Measurements from ENCODE around the gene ADGRE1. TPM values are rescaled to one million over a fixed set of nuclear protein-coding genes. Genes with fewer than 3 reads are reported as not detected.

Gene ADGRE1
- total and polyA plus RNA-seq, 5 experiments from 2014 or later, result 0.35 to 2.8 (median 2.3) TPM

DNA sequence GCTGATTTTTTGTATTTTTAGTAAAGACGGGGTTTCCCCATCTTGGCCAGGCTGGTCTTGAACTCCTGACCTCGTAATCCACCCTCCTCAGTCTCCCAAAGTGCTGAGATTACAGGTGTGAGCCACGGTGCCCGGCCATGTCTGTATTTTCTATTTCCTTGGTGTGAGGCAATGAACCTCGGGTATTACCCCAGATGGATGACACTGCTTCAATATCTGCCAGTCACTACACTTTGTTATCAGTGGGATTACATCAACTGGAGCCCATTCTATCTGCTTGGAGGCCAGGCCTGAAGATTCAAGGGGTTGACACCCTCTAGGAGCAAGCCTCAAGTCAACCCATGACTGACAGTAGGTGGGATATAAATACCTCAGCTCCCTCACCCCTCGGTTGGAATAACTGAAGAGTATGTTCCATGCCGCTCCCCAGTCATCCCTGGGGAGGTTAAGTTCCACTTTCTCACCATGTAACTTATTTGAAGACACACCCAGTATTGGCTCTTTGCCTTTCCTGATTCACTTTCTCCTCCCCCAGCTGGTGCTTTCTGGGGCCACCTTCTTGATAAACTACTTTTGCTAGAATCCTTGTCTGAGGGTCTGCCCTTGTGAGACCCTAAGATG, 992 bp upstream of the ADGRE1 start:
- peaks cover 36 to 51% (median 47%) of the 10 kb centered on the region in 4 donors for H3K4me1 Mint-ChIP-seq
- ATAC-seq, result no peak
- peak overlapping the region in 1 of 10 donors; percentile 5 for H3K4me3 Mint-ChIP-seq
- DNase-seq, result no peak
- POLR2A ChIA-PET, result interaction anchor here (1.3 kb wide), 1 partner anchor 10 kb away, joined by 5 read pairs; no protein-coding TSS in a partner anchor
- H3K9me3 Mint-ChIP-seq, result peaks cover 0 to 18% (median 6%) of the 10 kb centered on the region in 9 donors
- peaks cover 0 to 4% (median 0%) of the 10 kb centered on the region in 5 donors for H3K27me3 Mint-ChIP-seq
- peaks cover 0 to 6% (median 0%) of the 10 kb centered on the region in 3 donors for H3K36me3 Mint-ChIP-seq
- peak overlapping the region in 3 of 10 donors; percentile 7 to 89 (median 13) for H3K27ac Mint-ChIP-seq

GRCh38 chr19:6888967-6889366, 1.6 kb downstream of the ADGRE1 start:
- H3K27ac Mint-ChIP-seq, result peak overlapping the region; percentile 22 to 89 (median 52)
- peaks cover 0 to 4% (median 0%) of the 10 kb centered on the region in 5 donors for H3K27me3 Mint-ChIP-seq
- POLR2A ChIA-PET, result interaction anchor here (0.7 to 3.3 kb wide), 4 partner anchors 8 to 112 kb away, joined by 5 to 40 read pairs (median 16); no protein-coding TSS in a partner anchor
- peaks cover 0 to 24% (median 6%) of the 10 kb centered on the region in 9 donors for H3K9me3 Mint-ChIP-seq
- DNase-seq (no peak), ATAC-seq (no peak)
- H3K36me3 Mint-ChIP-seq, result peaks cover 0 to 11% (median 0%) of the 10 kb centered on the region in 3 donors
- peak overlapping the region in 9 of 10 donors; percentile 15 to 72 (median 61) for H3K4me3 Mint-ChIP-seq
- peaks cover 54 to 73% (median 71%) of the 10 kb centered on the region in 4 donors for H3K4me1 Mint-ChIP-seq

- H3K27me3 Mint-ChIP-seq, result peaks cover 0 to 4% (median 0%) of the 10 kb centered on the region in 5 donors
- POLR2A ChIA-PET, result interaction anchor here (0.6 to 3.3 kb wide), 30 partner anchors 9 to 1086 kb away, joined by 3 to 40 read pairs (median 5); partner anchors contain the start of genes ARHGEF18, GPR108, KHSRP and ZNF557
- H3K4me3 Mint-ChIP-seq, result peak overlapping the region; percentile 55 to 82 (median 74)
- DNase-seq (peak in 6 of 10 donors; percentile 2 to 68 (median 38)), ATAC-seq (peak; percentile 63 to 72)
- peak overlapping the region; percentile 81 to 97 (median 92) for H3K27ac Mint-ChIP-seq
- peaks cover 0 to 35% (median 21%) of the 10 kb centered on the region in 9 donors for H3K9me3 Mint-ChIP-seq
- H3K4me1 Mint-ChIP-seq, result peaks cover 62 to 83% (median 82%) of the 10 kb centered on the region in 4 donors
- peaks cover 0 to 26% (median 10%) of the 10 kb centered on the region in 3 donors for H3K36me3 Mint-ChIP-seq
These were observed 3.1 kb downstream of the ADGRE1 start for GRCh38 chr19:6890401-6890913.

DNA sequence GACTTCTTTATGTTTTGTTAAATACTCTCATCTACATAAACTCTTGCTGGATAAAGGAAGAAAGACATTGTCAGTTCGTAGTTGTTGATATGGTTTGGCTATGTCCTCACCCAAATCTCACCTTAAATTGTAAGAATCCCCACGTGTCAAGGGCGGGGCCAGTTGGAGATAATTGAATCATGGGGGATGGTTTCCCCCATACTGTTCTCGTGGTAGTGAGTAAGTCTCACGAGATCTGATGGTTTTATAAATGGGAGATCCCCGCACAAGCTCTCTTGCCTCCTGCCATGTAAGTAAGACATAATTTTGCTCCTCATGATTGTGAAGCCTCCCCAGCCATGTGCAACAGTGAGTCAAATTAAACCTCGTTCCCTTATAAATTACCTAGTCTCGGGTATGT, 3.6 kb downstream of the ADGRE1 start:
- peak; percentile 7 to 52 for ATAC-seq
- peak in 9 of 10 donors; percentile 10 to 69 (median 43) for DNase-seq
- H3K36me3 Mint-ChIP-seq, result peaks cover 0 to 30% (median 10%) of the 10 kb centered on the region in 3 donors
- H3K27ac Mint-ChIP-seq, result peak overlapping the region; percentile 81 to 97 (median 92)
- peaks cover 0 to 36% (median 25%) of the 10 kb centered on the region in 9 donors for H3K9me3 Mint-ChIP-seq
- peak overlapping the region; percentile 55 to 82 (median 74) for H3K4me3 Mint-ChIP-seq
- POLR2A ChIA-PET, result interaction anchor here (0.6 to 3.3 kb wide), 22 partner anchors 10 to 463 kb away, joined by 3 to 40 read pairs (median 6); partner anchors contain the start of genes ARHGEF18, GPR108 and ZNF557
- H3K4me1 Mint-ChIP-seq, result peaks cover 62 to 88% (median 84%) of the 10 kb centered on the region in 4 donors
- H3K27me3 Mint-ChIP-seq, result peaks cover 0 to 4% (median 0%) of the 10 kb centered on the region in 5 donors

DNA sequence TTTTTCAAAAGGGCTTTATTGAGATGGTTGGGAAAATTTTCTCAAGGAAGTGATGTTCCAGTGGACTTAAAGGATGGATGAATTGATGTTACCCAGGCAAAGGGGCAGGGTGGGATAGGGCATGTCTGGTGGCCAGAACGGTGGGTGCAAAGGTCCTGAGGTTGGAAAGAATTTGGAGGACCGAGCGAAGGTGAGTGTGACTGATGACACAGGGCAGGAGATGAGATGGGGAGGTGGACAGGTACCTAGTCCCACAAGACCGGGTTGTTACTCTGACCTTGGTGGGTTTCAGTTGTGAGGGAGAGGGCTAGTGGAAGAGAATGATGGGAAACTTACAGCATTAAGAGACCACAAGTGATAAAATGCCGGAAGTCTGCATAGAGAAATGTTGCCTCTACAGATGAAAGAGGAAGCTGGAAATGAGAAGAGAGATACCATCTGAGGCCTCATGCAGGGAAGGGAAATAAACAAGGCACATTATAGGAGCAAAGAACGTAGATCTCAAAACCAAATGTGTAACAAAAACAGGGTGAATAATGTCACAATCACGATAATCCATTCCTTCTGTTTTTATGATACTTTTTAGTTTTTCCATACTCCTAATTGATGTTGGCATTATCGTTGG, 4.5 kb downstream of the ADGRE1 start:
- peaks cover 0 to 35% (median 13%) of the 10 kb centered on the region in 3 donors for H3K36me3 Mint-ChIP-seq
- peaks cover 0 to 43% (median 33%) of the 10 kb centered on the region in 9 donors for H3K9me3 Mint-ChIP-seq
- H3K4me1 Mint-ChIP-seq, result peaks cover 61 to 92% (median 84%) of the 10 kb centered on the region in 4 donors
- H3K4me3 Mint-ChIP-seq, result peak overlapping the region; percentile 45 to 78 (median 70)
- H3K27ac Mint-ChIP-seq, result peak overlapping the region; percentile 81 to 97 (median 94)
- POLR2A ChIA-PET, result interaction anchor here (0.7 to 3.3 kb wide), 6 partner anchors 10 to 178 kb away, joined by 3 to 40 read pairs (median 10); partner anchors contain the start of genes GPR108 and ZNF557
- peaks cover 0 to 4% (median 0%) of the 10 kb centered on the region in 5 donors for H3K27me3 Mint-ChIP-seq
- ATAC-seq, result peak; percentile 59 to 69
- peak in 4 of 10 donors; percentile 7 to 65 (median 40) for DNase-seq

- Mint-ChIP-seq H3K36me3 (peaks cover 3 to 32% (median 30%) of the 10 kb centered on the region in 3 donors), H3K27ac (peak overlapping the region in 8 of 10 donors; percentile 4 to 96 (median 74)), H3K27me3 (no peaks in the 10 kb centered on the region), H3K9me3 (peaks cover 12 to 52% (median 30%) of the 10 kb centered on the region in 9 donors), H3K4me1 (peaks cover 44 to 78% (median 67%) of the 10 kb centered on the region in 4 donors), H3K4me3 (peak overlapping the region in 4 of 10 donors; percentile 16 to 46 (median 44))
- DNase-seq (no peak), ATAC-seq (no peak)
- POLR2A ChIA-PET, result interaction anchor here (0.6 to 1.6 kb wide), 2 partner anchors 9 to 15 kb away, joined by 6 to 7 read pairs; no protein-coding TSS in a partner anchor
These were observed 6.9 kb downstream of the ADGRE1 start for GRCh38 chr19:6894313-6894712.

DNA sequence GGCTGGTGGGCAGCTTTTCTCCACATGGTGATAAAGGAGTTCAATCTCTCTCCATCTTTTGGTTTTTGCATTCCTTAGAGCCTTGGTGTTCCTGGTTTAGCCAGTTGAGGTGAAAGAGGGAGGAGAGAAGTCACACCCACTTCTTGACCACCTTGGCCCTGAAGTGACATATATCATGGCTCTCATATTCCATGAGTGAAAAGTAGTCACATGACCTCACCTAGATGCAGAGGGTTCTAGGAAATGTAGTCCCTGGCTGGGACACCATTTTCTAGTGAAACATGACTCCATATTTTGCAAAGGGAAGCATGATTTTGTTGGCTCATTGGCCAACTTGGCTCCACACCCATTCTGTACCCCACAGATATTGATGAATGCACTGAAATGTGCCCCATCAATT, 16.1 kb downstream of the ADGRE1 start:
- Mint-ChIP-seq H3K4me3 (no peak overlapping the region), H3K4me1 (peaks cover 0 to 2% (median 0%) of the 10 kb centered on the region in 4 donors), H3K9me3 (peaks cover 1 to 43% (median 30%) of the 10 kb centered on the region in 9 donors), H3K36me3 (peaks cover 2 to 42% (median 34%) of the 10 kb centered on the region in 3 donors), H3K27me3 (no peaks in the 10 kb centered on the region), H3K27ac (no peak overlapping the region)
- DNase-seq, result no peak
- POLR2A ChIA-PET, result interaction anchor here (1.2 kb wide), 1 partner anchor 10 kb away, joined by 3 read pairs; no protein-coding TSS in a partner anchor
- ATAC-seq, result no peak

GRCh38 chr19:6906559-6907060, 19.2 kb downstream of the ADGRE1 start:
- no peak for ATAC-seq
- no peak for DNase-seq
- POLR2A ChIA-PET, result no interaction called here
- no peak overlapping the region for H3K4me3 Mint-ChIP-seq
- peaks cover 0 to 6% (median 3%) of the 10 kb centered on the region in 4 donors for H3K4me1 Mint-ChIP-seq
- H3K9me3 Mint-ChIP-seq, result peaks cover 0 to 26% (median 17%) of the 10 kb centered on the region in 9 donors
- peaks cover 2 to 27% (median 20%) of the 10 kb centered on the region in 3 donors for H3K36me3 Mint-ChIP-seq
- no peaks in the 10 kb centered on the region for H3K27me3 Mint-ChIP-seq
- no peak overlapping the region for H3K27ac Mint-ChIP-seq

DNA sequence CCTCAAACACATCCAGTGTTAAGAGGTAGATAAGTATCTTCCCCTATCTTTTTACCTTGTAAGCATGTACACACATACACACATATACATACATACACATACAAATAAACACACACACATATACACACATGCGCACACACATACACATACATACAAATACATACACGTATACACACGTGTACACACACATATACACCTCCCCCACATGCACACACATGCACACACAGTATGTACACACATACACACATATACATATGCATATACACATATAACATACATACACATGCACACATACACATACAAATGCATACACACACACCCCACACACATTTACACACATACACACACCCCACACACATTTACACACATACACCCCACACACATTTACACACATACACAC, 24.1 kb downstream of the ADGRE1 start:
- POLR2A ChIA-PET, result no interaction called here
- Mint-ChIP-seq H3K27ac (peak overlapping the region in 1 of 10 donors; percentile 10), H3K27me3 (no peaks in the 10 kb centered on the region), H3K4me3 (no peak overlapping the region), H3K9me3 (peaks cover 0 to 29% (median 14%) of the 10 kb centered on the region in 9 donors), H3K4me1 (peaks cover 0 to 8% (median 5%) of the 10 kb centered on the region in 4 donors), H3K36me3 (peaks cover 0 to 29% (median 21%) of the 10 kb centered on the region in 3 donors)
- no peak for DNase-seq
- ATAC-seq, result no peak

DNA sequence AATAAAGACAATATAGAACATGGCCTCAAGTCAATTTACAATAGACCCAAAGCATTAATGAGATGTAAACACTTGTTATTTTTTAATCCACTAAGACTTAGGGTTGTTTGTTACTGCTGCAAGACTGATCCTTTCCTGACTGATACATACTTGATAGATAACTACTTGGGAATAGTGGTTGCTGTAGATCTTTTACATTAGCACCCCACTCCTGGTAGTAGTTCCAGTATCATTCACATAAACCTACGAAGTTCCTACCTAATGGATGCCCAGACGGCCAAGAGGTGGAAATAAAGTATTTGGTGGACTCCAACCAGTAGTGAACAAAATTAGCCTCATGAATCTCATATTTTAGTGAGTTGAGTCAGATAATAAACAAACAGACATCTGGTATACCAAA, 26.9 kb downstream of the ADGRE1 start:
- ATAC-seq, result no peak
- H3K4me3 Mint-ChIP-seq, result no peak overlapping the region

GRCh38 chr19:6916952-6917351, 29.6 kb downstream of the ADGRE1 start:
- Mint-ChIP-seq H3K36me3 (peaks cover 0 to 18% (median 10%) of the 10 kb centered on the region in 3 donors), H3K27ac (no peak overlapping the region), H3K27me3 (no peaks in the 10 kb centered on the region), H3K9me3 (peaks cover 0 to 15% (median 10%) of the 10 kb centered on the region in 9 donors), H3K4me1 (peaks cover 0 to 3% (median 0%) of the 10 kb centered on the region in 4 donors), H3K4me3 (no peak overlapping the region)
- DNase-seq (no peak), ATAC-seq (no peak)
- POLR2A ChIA-PET, result no interaction called here

More for the DNA sequence above, 26.9 kb downstream of the ADGRE1 start:
- H3K27me3 Mint-ChIP-seq, result no peaks in the 10 kb centered on the region
- peaks cover 0 to 5% (median 4%) of the 10 kb centered on the region in 4 donors for H3K4me1 Mint-ChIP-seq
- peaks cover 0 to 15% (median 10%) of the 10 kb centered on the region in 9 donors for H3K9me3 Mint-ChIP-seq
- H3K27ac Mint-ChIP-seq, result no peak overlapping the region
- POLR2A ChIA-PET, result interaction anchor here (0.6 kb wide), 1 partner anchor 219 kb away, joined by 5 read pairs; no protein-coding TSS in a partner anchor
- DNase-seq, result no peak
- peaks cover 0 to 18% (median 10%) of the 10 kb centered on the region in 3 donors for H3K36me3 Mint-ChIP-seq

All from naive thymus-derived CD8-positive, alpha-beta T cell (primary cell).